ENCODE results near the gene RNASE4. TPM values are rescaled to one million over a fixed set of nuclear protein-coding genes. Genes with fewer than 3 reads are reported as not detected.
A peak's percentile ranks its signal among the peaks of the same experiment; 100 is the strongest.

The RNASE4 gene
- total RNA-seq, 1 experiment from 2014 or later, result 3.9 TPM

DNA sequence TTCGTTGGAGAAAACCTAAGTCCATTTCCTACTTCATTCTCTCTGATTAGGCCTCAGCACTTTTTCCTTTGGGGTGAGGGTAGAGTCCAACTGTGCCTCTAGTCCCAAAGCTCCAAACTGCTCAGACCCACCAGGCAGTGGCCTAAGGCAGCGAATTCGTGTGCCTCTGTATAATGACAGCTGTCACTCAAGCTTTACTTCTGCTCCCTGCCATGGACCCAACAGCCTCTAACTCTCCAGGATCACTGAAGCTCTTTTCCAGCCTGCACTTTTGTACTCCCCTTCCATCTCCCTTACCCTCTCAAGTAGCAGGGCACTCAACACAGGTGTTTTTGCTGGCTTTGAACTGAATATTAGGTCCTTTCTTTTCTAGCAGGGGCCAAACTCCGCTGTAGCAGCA is 28.1 kb upstream of the RNASE4 start:
- Histone ChIP-seq H3K9ac (ENCODE audit: low read length) (no peak overlapping the region), H3K36me3 (ENCODE audit: control insufficient read depth in 1 of 2, insufficient read depth in 2 of 2, low read length in 2 of 2) (no peaks in the 10 kb centered on the region), H3K27me3 (ENCODE audit: insufficient read depth, low read length) (no peaks in the 10 kb centered on the region), H4K20me1 (ENCODE audit: insufficient read depth) (no peaks in the 10 kb centered on the region), H3K4me1 (ENCODE audit: control insufficient read depth in 1 of 2, insufficient read depth in 2 of 2, low read length in 2 of 2) (peaks cover 11 to 36% of the 10 kb centered on the region in 2 experiments), H3K27ac (ENCODE audit: low read depth, low read length) (no peak overlapping the region), H3K9me2 (ENCODE audit: insufficient read depth) (no peaks in the 10 kb centered on the region), H3K9me3 (ENCODE audit: control insufficient read depth in 1 of 2, insufficient read depth in 1 of 2, low read depth in 1 of 2, low read length in 2 of 2) (no peaks in the 10 kb centered on the region), H3K79me2 (ENCODE audit: insufficient read depth, low read length) (no peaks in the 10 kb centered on the region), H3K4me2 (ENCODE audit: low read length) (no peak overlapping the region), H3K4me3 (replicated peaks in 1 of 2; ENCODE audit: low read depth in 1 of 2, low read length in 2 of 2) (no peak overlapping the region), H2AFZ (ENCODE audit: low read depth, low read length, poor library complexity, severe bottlenecking) (no peak overlapping the region)
- RAD21 ChIA-PET (ENCODE audit: low non-redundant PET in 1 of 2, low total read pairs in 2 of 2, uncharacterized antibody in 2 of 2, unreplicated experiment in 2 of 2), result no interaction called here
- ATAC-seq (no peak), DNase-seq (ENCODE audit: low read depth, low spot score) (no peak)
- no TSS peak for BruUV-seq (replicated peaks)
- TF ChIP-seq RAD21 (IDR thresholded peaks at IDR 0.05; ENCODE audit: low read depth), result no peak
- TF ChIP-seq SP1 (IDR thresholded peaks at IDR 0.05; ENCODE audit: low read depth), result no peak
- TF ChIP-seq EGR1 (IDR thresholded peaks at IDR 0.05; ENCODE audit: low read depth), result no peak
- TF ChIP-seq ELF1 (IDR thresholded peaks at IDR 0.05; ENCODE audit: borderline replicate concordance, low read depth), result no peak
- no peak for TF ChIP-seq YY1 (IDR thresholded peaks at IDR 0.05; ENCODE audit: extremely low read depth, insufficient replicate concordance, low read depth, low read length)
- intact Hi-C loops (cut with micrococcal nuclease), result no loop called here
- CTCF ChIA-PET, result interaction anchor here (0.6 to 2.9 kb wide), 6 partner anchors 12 to 313 kb away, joined by 3 to 59 read pairs (median 6); partner anchors contain the start of genes PARP2 and RNASE4
- POLR2A ChIA-PET, result interaction anchor here (4.9 kb wide), 1 partner anchor 25 kb away, joined by 39 read pairs; no protein-coding TSS in a partner anchor

DNA sequence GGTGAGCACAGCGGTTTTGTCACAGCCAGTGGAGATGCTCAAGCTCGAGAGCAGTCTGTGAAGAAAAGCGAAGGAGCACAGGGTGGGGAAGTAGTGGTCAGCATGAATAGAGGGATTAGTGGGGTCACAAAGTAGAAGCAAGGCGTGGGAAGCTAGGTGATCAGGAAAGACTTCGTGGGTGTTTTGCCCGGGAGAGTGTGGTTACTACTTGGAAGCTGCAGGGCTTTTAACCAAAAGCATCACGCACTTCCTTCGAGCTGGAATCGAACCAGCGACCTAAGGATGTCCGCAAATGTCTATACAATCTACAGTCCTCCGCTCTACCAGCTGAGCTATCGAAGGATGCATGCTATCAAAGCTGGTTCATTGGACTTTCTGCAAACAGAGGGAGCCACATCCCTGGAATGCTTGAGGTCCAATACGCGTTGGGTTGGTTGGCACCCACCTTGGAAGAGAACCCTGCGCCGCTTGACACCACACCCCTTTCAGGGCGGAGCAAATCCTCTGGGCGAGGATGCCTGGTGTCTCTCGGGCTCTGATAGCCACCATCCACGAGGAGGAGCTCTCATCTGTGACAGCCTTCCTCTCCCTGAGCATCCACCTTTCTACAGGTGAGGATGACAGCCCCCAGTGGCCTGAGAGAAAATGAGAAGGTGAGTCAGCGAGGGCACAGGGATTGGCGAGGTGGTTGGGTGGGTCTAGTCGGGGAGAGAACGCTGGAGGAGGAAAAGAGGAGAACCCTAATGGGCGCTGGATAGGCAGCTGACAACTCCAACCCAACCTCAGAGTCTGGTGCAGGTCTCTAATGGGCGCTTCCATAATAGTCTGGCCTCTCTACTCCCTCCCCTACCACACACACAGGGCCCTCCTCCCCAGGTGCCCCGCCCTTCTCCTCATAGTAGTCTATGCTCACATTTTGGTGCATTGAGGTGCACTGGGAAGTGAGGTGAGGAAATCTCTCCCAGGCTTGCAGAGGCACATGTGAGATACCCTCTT is 26.8 kb upstream of the RNASE4 start:
- H3K4me2 ChIP-seq (ENCODE audit: low read length), result peak overlapping the region; percentile 67
- ChIA-PET CTCF (interaction anchor here (0.6 to 2.9 kb wide), 18 partner anchors 9 to 642 kb away, joined by 3 to 59 read pairs (median 5); partner anchors contain the start of genes APEX1, PARP2, PIP4P1 and RNASE4), POLR2A (interaction anchor here (0.9 to 4.9 kb wide), 7 partner anchors 11 to 315 kb away, joined by 3 to 39 read pairs (median 4); partner anchors contain the start of genes PARP2 and RNASE4), RAD21 (ENCODE audit: low non-redundant PET in 1 of 2, low total read pairs in 2 of 2, uncharacterized antibody in 2 of 2, unreplicated experiment in 2 of 2) (interaction anchor here (0.7 to 1.0 kb wide), 3 partner anchors 26 to 44 kb away, joined by 3 read pairs; no protein-coding TSS in a partner anchor)
- H3K4me1 ChIP-seq (ENCODE audit: control insufficient read depth in 1 of 2, insufficient read depth in 2 of 2, low read length in 2 of 2), result peaks cover 14 to 39% of the 10 kb centered on the region in 2 experiments
- no peaks in the 10 kb centered on the region for H3K9me2 ChIP-seq (ENCODE audit: insufficient read depth)
- no peaks in the 10 kb centered on the region for H3K79me2 ChIP-seq (ENCODE audit: insufficient read depth, low read length)
- H3K4me3 ChIP-seq (replicated peaks in 1 of 2; ENCODE audit: low read depth in 1 of 2, low read length in 2 of 2), result peak overlapping the region; percentile 23 to 33
- H3K9me3 ChIP-seq (ENCODE audit: control insufficient read depth in 1 of 2, insufficient read depth in 1 of 2, low read depth in 1 of 2, low read length in 2 of 2), result no peaks in the 10 kb centered on the region
- no peaks in the 10 kb centered on the region for H3K27me3 ChIP-seq (ENCODE audit: insufficient read depth, low read length)
- peak; percentile 88 for ATAC-seq
- peak overlapping the region; percentile 11 for H2AFZ ChIP-seq (ENCODE audit: low read depth, low read length, poor library complexity, severe bottlenecking)
- H3K36me3 ChIP-seq (ENCODE audit: control insufficient read depth in 1 of 2, insufficient read depth in 2 of 2, low read length in 2 of 2), result no peaks in the 10 kb centered on the region
- DNase-seq (ENCODE audit: low read depth, low spot score), result peak; percentile 96
- BruUV-seq (replicated peaks), result TSS peak; percentile 62
- H3K9ac ChIP-seq (ENCODE audit: low read length), result no peak overlapping the region
- peak overlapping the region; percentile 50 for H3K27ac ChIP-seq (ENCODE audit: low read depth, low read length)
- intact Hi-C loops (cut with micrococcal nuclease), result loop anchor here (1.0 kb wide), 2 partner anchors 24 to 44 kb away; no protein-coding TSS in a partner anchor
- H4K20me1 ChIP-seq (ENCODE audit: insufficient read depth), result no peaks in the 10 kb centered on the region
- TF ChIP-seq, protein P1, sequence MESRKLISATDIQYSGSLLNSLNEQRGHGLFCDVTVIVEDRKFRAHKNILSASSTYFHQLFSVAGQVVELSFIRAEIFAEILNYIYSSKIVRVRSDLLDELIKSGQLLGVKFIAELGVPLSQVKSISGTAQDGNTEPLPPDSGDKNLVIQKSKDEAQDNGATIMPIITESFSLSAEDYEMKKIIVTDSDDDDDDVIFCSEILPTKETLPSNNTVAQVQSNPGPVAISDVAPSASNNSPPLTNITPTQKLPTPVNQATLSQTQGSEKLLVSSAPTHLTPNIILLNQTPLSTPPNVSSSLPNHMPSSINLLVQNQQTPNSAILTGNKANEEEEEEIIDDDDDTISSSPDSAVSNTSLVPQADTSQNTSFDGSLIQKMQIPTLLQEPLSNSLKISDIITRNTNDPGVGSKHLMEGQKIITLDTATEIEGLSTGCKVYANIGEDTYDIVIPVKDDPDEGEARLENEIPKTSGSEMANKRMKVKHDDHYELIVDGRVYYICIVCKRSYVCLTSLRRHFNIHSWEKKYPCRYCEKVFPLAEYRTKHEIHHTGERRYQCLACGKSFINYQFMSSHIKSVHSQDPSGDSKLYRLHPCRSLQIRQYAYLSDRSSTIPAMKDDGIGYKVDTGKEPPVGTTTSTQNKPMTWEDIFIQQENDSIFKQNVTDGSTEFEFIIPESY (IDR thresholded peaks at IDR 0.05; ENCODE audit: extremely low read depth, insufficient replicate concordance, low read length), result no peak
- TF ChIP-seq EZH2phosphoT487 (IDR thresholded peaks at IDR 0.05; ENCODE audit: borderline replicate concordance) (no peak), JUND (IDR thresholded peaks at IDR 0.05) (peak; percentile 42; the same call in 1 of the 2 replicates), POLR2AphosphoS5 (IDR thresholded peaks at IDR 0.05; ENCODE audit: low read depth, low read length) (no peak), ELF1 (IDR thresholded peaks at IDR 0.05; ENCODE audit: borderline replicate concordance, low read depth) (no peak), SIN3A (IDR thresholded peaks at IDR 0.05; ENCODE audit: low read depth) (no peak; the same call in 1 of the 2 replicates), SP1 (IDR thresholded peaks at IDR 0.05; ENCODE audit: low read depth) (peak; percentile 33)
- TF ChIP-seq, protein P2, sequence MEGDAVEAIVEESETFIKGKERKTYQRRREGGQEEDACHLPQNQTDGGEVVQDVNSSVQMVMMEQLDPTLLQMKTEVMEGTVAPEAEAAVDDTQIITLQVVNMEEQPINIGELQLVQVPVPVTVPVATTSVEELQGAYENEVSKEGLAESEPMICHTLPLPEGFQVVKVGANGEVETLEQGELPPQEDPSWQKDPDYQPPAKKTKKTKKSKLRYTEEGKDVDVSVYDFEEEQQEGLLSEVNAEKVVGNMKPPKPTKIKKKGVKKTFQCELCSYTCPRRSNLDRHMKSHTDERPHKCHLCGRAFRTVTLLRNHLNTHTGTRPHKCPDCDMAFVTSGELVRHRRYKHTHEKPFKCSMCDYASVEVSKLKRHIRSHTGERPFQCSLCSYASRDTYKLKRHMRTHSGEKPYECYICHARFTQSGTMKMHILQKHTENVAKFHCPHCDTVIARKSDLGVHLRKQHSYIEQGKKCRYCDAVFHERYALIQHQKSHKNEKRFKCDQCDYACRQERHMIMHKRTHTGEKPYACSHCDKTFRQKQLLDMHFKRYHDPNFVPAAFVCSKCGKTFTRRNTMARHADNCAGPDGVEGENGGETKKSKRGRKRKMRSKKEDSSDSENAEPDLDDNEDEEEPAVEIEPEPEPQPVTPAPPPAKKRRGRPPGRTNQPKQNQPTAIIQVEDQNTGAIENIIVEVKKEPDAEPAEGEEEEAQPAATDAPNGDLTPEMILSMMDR (IDR thresholded peaks at IDR 0.05 in 2 of 3, conservative IDR thresholded peaks at IDR 0.05 in 1 of 3; ENCODE audit: borderline replicate concordance in 1 of 3, insufficient read depth in 1 of 3, low read depth in 2 of 3, low read length in 2 of 3), result peak; percentile 81 to 92 (median 86)
- TF ChIP-seq, protein P3, sequence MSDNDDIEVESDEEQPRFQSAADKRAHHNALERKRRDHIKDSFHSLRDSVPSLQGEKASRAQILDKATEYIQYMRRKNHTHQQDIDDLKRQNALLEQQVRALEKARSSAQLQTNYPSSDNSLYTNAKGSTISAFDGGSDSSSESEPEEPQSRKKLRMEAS (IDR thresholded peaks at IDR 0.05), result peak; percentile 60
